CD4-positive, alpha-beta T cell treated with Interferon gamma for 1 hour (primary cell): ENCODE measurements around the gene SLC16A12.

Source experiments
- DNase-seq: peaks from one replicate; pipeline ENCODE4 v3.0.0-alpha.2; 2020

The SLC16A12 gene, protein sequence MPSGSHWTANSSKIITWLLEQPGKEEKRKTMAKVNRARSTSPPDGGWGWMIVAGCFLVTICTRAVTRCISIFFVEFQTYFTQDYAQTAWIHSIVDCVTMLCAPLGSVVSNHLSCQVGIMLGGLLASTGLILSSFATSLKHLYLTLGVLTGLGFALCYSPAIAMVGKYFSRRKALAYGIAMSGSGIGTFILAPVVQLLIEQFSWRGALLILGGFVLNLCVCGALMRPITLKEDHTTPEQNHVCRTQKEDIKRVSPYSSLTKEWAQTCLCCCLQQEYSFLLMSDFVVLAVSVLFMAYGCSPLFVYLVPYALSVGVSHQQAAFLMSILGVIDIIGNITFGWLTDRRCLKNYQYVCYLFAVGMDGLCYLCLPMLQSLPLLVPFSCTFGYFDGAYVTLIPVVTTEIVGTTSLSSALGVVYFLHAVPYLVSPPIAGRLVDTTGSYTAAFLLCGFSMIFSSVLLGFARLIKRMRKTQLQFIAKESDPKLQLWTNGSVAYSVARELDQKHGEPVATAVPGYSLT

GRCh38 chr10:89535171-89536012 is at the start of gene SLC16A12:
Gene SLC16A12 (minus strand): TSS chr10:89535594. CDS start chr10:89462578, 73,016 bp downstream.
- no peak for DNase-seq

GRCh38 chr10:89582022-89582421 is 46.6 kb upstream of the SLC16A12 start:
- DNase-seq: no peak

DNA sequence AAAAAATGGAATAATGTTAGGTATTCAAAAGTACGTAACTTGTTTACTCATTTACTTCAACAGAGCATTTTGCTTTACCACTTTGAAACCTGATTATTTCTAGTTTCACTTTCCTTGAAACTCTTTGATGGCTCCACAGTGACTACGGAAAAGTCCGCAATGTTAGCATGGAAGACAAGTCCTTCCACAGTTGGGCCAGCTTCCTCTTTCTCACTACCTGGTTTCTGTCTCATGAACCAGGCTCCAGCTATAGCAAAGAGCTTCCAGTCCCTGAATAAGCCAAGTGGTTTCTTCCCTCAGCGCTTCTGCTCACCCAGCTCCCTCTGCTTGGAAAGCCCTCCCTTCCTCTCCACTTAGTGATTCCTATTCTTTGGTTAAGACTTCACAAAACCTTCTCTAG is 44.8 kb upstream of the SLC16A12 start:
- DNase-seq: no peak

DNA sequence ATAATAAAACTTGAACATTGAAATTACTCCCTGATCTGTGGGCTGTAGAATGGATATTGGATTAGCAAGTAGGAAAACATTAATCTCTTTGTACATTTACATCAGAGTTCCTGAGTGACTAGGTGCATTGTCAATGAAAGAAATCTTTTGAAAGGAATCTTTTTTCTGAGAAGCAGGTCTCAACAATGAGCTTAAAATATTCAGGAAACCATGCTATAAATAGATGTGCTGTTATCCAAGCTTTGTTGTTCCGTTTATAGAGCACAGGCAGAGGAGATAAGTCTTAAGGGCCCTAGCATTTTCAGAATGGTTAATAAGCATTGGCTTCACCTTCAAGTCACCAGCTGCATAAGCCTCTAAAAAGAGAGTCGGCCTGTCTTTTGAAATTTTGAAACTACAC is 41.3 kb upstream of the SLC16A12 start:
- no peak for DNase-seq

DNA sequence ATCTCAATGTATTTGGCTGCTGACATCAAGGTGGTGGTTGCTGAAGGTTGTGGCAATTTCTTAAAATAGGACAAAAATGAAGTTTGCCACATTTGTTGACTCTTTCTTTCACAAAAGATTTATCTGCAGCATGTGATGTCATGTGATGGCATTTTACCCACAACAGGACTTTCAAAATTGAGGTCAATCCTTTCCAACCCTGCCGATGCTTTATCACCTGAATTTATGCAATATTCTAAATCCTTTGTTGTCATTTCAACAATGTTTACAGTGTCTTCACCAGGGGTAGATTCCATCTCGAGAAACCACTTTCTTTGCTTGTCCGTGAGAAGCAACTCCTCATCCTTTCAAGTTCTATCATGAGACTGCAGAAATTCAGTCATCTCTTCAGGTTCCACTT is 40.6 kb upstream of the SLC16A12 start:
- DNase-seq: no peak

- no peak for DNase-seq
Observed at GRCh38 chr10:89575031-89575430, 39.6 kb upstream of the SLC16A12 start.

DNA sequence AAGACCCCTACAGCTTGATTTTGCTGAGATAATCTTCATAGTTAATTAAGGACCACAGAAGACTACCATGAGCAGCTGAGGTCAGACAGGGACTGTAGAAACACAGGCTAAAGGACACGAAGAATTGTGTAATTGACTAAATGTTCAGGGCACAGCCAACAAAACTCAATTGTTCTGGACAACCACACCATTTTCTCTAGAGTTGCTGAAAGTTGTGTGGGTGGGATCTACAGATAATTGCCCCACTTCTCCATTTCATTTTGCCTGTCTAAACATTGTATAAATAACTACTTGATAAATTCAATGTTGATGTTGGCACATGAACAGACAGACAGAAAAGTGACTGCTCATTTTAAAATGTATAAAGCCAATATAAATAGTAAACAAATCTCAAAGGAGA is 39.0 kb upstream of the SLC16A12 start:
- DNase-seq: no peak

DNA sequence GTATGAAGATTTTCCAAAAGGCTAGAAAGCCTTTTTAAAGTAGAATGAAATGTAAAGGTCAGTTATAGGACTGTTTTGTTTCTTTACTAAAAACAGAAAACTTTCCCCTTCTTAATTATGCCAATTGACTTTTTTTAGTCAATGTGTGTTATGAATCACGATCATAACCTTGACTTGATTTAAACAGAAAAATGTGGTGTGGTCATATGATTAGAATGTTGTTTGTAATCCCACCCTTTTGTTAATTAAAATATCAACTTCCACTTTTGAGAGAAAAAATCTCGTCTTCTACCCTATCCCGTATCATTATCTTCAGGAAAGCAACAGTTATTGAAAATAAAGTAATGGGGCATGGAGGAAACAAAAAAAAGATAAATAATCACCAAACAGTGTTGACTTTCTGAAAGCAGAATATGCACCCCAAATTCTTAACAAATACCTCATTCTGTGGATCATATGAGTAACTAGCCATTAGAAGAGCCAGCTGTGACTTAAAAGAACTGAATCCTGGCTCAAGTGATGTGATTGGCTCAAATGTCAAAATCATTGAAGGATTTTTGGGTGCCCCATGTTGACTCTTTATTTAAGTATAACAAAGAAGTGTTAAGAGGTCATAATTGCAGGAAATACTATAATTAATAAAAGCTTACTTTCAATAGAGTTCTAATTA is 32.3 kb upstream of the SLC16A12 start:
- no peak for DNase-seq

GRCh38 chr10:89566992-89567391 is 31.6 kb upstream of the SLC16A12 start:
- no peak for DNase-seq

DNA sequence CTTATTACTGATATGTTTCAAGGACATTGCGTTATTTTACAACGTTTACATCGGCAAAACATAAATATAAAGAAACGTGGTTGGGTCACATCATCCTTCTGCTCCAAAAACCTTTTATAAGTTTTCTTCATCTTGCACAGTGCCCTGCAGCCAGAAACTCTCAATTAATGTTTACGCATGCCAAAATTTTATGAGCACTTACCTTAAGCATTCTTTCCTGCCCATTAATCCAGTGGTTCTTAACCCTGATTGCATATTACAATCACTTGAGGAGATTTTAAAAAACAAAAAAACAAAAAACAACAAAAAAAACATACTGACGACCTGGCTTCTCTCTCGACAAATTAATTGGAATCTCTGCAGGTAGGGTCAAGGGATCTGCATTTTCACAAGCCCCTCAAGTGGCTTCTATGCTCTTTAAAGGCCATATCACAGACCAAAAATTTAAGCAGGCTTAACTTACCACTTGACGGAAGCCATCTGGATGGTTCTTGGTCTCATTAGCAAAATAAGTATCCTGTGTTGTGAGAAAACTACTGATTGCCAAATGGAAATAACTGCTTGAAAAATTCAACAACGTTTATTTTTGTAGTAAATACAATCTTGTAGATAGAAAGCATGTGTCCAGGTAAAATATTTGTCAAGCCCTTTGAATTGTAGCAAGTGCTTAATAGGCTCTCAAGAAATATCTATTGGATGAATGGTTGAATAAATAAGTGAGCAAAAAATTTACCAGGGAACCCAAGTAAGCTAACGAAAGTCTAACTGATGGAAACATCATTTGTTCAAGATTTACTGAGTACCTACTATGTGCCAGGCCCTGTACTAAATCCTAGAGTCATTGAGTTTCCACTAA is 30.9 kb upstream of the SLC16A12 start:
- DNase-seq: no peak

- no peak for DNase-seq
Observed at GRCh38 chr10:89565180-89565579, 29.8 kb upstream of the SLC16A12 start.

DNA sequence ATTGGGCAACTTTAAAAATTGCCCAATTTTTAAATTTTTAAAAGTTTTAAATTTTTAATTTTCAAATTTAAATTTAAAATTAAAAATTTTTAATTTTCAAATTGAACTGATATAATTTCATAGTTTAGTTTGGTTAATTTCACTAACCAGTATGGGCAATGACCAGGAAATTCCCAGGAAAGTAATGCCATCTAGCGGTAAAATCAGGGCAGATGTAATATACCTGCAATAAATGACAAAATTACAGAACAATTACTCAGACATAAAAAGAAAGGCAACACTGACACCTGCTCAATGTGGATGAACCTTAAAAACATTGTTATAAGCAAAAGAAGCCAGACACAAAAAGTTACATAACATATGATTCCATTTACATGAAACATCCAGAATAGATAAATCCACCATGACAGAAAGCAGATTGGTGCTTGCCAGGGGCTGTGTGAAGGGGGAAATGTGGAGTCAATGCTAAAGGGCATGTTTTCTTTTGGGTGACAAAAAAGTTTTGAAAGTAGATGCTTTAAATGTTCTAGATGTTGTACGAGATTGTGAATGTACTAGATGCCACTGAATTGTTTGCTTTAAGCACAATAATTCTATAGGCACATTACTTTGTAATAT is 28.6 kb upstream of the SLC16A12 start:
- DNase-seq: no peak

- DNase-seq: no peak
Observed at GRCh38 chr10:89563311-89563710, 27.9 kb upstream of the SLC16A12 start.

DNA sequence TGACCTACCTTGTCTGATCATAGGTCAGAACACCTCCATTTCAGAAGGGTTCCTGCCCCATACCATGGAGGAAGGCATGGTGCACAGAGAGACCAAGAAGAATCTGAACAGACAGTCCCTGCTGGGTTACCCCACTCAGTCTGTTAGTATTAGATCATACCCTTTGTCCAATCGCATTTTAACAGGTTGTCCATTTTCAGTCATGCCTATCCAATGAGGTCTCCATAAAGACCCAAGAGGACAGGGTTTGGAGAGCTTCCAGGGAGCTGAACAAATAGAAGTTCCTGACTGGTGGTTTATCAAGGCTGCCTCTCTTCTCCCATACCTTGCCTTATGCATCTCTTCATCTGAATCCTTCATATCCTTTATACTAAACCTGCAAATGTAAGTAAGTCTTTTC is 21.2 kb upstream of the SLC16A12 start:
- no peak for DNase-seq

GRCh38 chr10:89555688-89556445 is 20.5 kb upstream of the SLC16A12 start:
- DNase-seq: no peak

- no peak for DNase-seq
Observed at GRCh38 chr10:89554433-89554832, 19.0 kb upstream of the SLC16A12 start.

- no peak for DNase-seq
Observed at GRCh38 chr10:89553064-89553734, 17.8 kb upstream of the SLC16A12 start.

DNA sequence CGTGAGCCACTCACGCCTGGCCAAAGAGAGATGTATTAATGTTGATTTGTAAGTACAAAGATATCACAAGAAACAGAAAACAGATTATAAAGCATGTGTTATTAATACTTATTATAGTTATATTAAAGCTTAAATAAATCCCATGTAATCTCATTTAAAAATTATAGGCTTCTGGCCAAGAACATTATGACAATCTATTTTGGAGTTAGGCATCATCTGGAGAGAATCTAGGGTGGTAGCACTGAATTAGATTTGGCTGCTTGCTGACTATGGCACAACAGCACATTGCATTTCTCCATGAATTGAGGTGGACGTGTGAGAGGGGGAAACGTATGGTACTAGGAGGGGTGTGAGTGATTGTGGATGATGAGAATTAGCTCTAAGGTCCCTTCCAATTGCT is 16.8 kb upstream of the SLC16A12 start:
- DNase-seq: no peak

DNA sequence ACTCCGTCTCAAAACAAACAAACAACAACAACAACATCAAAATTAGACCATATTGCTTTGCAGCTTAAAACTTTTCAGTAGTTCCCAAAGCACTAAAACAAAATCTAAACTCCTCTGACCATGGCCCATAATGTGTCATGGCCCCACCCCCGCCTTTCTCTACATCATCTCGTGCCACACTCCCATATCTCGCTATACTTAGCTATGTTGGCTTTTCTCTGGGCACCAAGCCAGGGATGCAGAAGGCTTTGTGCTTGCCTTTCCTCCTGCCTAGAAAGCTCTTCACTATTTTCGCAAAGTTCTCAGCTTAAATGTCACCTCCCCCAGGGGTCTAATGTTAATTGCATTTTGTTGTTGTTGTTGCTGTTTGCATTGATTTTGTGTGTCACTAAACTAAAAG is 15.1 kb upstream of the SLC16A12 start:
- no peak for DNase-seq

GRCh38 chr10:89549510-89549909 is 14.1 kb upstream of the SLC16A12 start:
- DNase-seq: no peak

GRCh38 chr10:89548673-89549072 is 13.3 kb upstream of the SLC16A12 start:
- DNase-seq: no peak
